ENCODE data around the gene ADAT1. TPM values are rescaled to one million over a fixed set of nuclear protein-coding genes. Genes with fewer than 3 reads are reported as not detected.

Gene ADAT1
- total RNA-seq, 4 donors from 2014 or later = 27.2 to 38.7 (median 32.4) TPM

GRCh38 chr16:75629132-75629531 is 6.1 kb upstream of the ADAT1 start:
- Histone ChIP-seq H3K36me3 (peaks cover 3 to 91% of the 10 kb centered on the region in 2 donors), H3K27ac (no peak overlapping the region), H3K4me1 (no peaks in the 10 kb centered on the region), H3K4me3 (no peak overlapping the region), H3K9me3 (no peaks in the 10 kb centered on the region), H3K27me3 (no peaks in the 10 kb centered on the region)
- 79 to 83% methylated on average over 9 of the region's 10 CpGs for WGBS, 2 donors (ENCODE audit: low coverage in 1 of 2)
- no peak for TF ChIP-seq EP300 (IDR thresholded peaks at IDR 0.05)
- no peak for TF ChIP-seq CTCF (IDR thresholded peaks at IDR 0.05)
- no peak for TF ChIP-seq POLR2A (IDR thresholded peaks at IDR 0.05)
- no peak for TF ChIP-seq POLR2AphosphoS5 (IDR thresholded peaks at IDR 0.05)
- ATAC-seq = no peak

GRCh38 chr16:75628351-75628750 is 5.3 kb upstream of the ADAT1 start:
- Histone ChIP-seq H3K27me3 (no peaks in the 10 kb centered on the region), H3K4me3 (no peak overlapping the region), H3K27ac (no peak overlapping the region), H3K4me1 (peaks cover 0 to 5% (median 0%) of the 10 kb centered on the region in 3 donors), H3K36me3 (peaks cover 3 to 83% of the 10 kb centered on the region in 2 donors), H3K9me3 (no peaks in the 10 kb centered on the region)
- WGBS, 2 donors (ENCODE audit: low coverage in 1 of 2) = no CpG with 5 or more reads among the region's 4 CpGs
- ATAC-seq = no peak
- TF ChIP-seq POLR2AphosphoS5 (IDR thresholded peaks at IDR 0.05) (no peak), EP300 (IDR thresholded peaks at IDR 0.05) (no peak), POLR2A (IDR thresholded peaks at IDR 0.05) (no peak), CTCF (IDR thresholded peaks at IDR 0.05) (no peak)

- Histone ChIP-seq H3K9me3 (no peaks in the 10 kb centered on the region), H3K4me3 (no peak overlapping the region), H3K4me1 (peaks cover 0 to 5% (median 0%) of the 10 kb centered on the region in 3 donors), H3K36me3 (peaks cover 3 to 78% of the 10 kb centered on the region in 2 donors), H3K27me3 (no peaks in the 10 kb centered on the region), H3K27ac (no peak overlapping the region)
- ATAC-seq = no peak
- WGBS, 2 donors (ENCODE audit: low coverage in 1 of 2) = 44 to 60% methylated on average over 2 to 3 of the region's 3 CpGs
- TF ChIP-seq POLR2A (IDR thresholded peaks at IDR 0.05) (no peak), CTCF (IDR thresholded peaks at IDR 0.05) (no peak), EP300 (IDR thresholded peaks at IDR 0.05) (no peak), POLR2AphosphoS5 (IDR thresholded peaks at IDR 0.05) (no peak)
Observed at GRCh38 chr16:75627851-75628250, 4.8 kb upstream of the ADAT1 start.

GRCh38 chr16:75626806-75627205 is 3.7 kb upstream of the ADAT1 start:
- peaks cover 3 to 67% of the 10 kb centered on the region in 2 donors for H3K36me3 ChIP-seq

More at GRCh38 chr16:75626806-75627205, 3.7 kb upstream of the ADAT1 start:
- H3K4me1 ChIP-seq = peaks cover 4 to 15% (median 7%) of the 10 kb centered on the region in 3 donors
- no peak overlapping the region for H3K27ac ChIP-seq
- WGBS, 2 donors (ENCODE audit: low coverage in 1 of 2) = 80 to 92% methylated on average over 4 of the region's 4 CpGs
- no peak overlapping the region for H3K4me3 ChIP-seq
- ATAC-seq = no peak
- no peak for TF ChIP-seq CTCF (IDR thresholded peaks at IDR 0.05)
- no peak for TF ChIP-seq EP300 (IDR thresholded peaks at IDR 0.05)
- TF ChIP-seq POLR2AphosphoS5 (IDR thresholded peaks at IDR 0.05) = no peak
- no peak for TF ChIP-seq POLR2A (IDR thresholded peaks at IDR 0.05)
- H3K9me3 ChIP-seq = no peaks in the 10 kb centered on the region
- H3K27me3 ChIP-seq = no peaks in the 10 kb centered on the region

Measured in gastroesophageal sphincter (tissue), 4 donors.